ENCODE measurements around the gene CRADD.
A peak's percentile ranks its signal among the peaks of the same experiment; 100 is the strongest.
"Not testable (repeated sequence)": the region's sequence is repeated elsewhere in the genome, so short reads cannot be mapped to it uniquely, and the experiment has no call there.

Gene CRADD

DNA sequence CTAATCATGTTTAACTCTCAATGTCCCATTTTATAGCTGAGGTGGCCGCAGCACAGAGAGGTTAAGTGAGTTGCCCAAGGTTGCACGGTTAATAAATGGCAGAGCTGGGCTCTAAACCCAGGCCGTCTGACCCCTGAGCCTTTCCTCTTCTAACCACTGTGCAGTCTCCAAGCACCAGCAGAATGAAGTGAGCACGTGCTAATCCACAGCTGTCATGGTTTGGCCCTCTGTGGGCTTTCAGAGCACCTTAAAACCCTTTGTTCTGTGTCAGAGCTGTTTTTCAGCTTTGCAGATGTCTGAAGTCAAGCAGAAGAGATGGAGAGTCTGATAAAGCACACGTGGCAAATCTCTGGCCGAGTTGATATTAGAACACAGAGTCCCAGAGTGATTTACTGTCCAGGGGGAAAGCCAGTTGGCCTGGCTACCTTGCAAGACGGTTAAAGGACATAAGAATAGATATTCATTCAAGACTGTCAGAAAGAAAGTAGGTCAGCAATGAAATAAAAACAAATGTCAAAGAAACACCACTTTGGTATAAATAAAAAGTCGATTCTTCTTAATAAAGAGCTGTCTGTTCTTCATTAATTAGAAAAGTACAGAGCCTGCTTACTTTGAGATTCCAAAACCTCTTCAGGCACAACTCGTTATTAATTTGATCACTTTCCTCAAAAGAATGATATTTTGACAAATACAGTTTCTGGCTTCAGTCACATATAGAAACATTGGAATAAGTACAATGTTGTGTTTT lies 107.3 kb downstream of the CRADD start:
- ATAC-seq = peak; percentile 50

DNA sequence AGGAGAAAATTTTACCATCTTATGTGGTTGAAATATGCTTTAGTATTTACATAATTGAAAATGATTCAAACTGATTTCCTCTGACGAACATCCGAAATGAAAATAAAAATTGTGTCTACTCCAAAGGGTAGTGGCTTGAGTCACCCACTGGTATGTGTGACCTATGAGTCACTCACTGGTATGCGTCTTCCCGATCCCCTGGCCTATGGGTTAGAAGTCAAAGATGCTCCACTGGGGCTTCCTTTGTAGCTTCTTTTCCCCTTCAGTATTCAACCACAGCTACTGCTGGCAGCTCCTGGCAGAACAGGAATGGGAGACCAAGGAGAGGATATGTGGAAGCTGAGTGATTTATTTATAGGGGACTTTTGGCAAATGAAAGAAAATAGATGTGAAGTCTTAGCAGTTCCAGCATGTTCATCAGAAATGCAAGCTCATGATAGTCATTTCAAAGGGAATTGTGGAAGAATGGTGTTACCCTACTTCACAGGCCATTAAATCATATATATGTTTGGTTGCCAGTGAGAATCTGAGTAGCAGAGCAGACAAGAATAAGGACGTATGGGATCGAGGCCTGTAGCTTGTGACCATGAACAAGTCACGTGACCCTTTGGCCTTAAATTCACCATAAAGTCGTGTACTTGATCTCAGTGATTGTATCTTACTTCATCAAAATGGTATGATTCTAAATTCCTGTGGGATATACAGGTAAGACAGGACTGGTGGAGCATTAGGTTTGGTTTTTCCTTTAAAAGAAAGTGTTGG lies 108.3 kb downstream of the CRADD start:
- DNase-seq (peak; percentile 53), ATAC-seq (peak; percentile 85)

More for the DNA sequence above, 107.3 kb downstream of the CRADD start:
- peak; percentile 41 for DNase-seq

DNA sequence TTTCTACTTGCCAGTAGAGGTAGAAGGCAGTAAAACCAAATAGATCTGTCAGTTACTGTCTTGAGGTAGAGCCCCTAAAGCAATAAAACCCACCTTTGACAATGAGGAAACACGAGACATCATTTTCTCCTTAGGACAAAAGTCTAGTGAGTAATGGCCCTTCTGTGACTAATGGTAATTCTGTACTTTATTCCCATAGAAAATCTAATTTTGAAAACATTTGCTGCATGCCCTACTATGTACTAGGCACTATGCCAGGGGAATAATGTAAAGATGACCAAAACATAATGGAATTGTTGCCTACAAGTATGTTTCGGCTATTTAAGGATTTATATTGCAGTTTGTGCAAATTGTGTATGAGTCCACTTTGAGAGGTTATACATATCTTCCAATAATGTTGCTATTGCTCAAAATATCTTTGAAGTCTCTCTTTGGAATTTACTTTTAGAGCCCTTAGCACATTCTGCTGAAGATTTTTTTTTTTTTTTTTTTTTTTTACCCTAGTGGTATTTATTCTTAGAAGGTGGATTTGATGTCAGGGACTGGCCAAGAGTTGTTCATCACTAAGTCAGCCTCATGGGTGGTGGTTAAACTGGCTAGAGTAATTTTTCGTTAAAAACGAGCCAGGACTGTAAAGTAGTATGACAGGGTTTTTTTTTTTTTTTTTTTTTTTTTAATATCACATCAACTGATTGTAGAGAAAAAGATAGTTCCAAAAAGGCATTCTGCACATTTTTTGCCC lies 109.7 kb downstream of the CRADD start:
- no peak for DNase-seq
- ATAC-seq = no peak

DNA sequence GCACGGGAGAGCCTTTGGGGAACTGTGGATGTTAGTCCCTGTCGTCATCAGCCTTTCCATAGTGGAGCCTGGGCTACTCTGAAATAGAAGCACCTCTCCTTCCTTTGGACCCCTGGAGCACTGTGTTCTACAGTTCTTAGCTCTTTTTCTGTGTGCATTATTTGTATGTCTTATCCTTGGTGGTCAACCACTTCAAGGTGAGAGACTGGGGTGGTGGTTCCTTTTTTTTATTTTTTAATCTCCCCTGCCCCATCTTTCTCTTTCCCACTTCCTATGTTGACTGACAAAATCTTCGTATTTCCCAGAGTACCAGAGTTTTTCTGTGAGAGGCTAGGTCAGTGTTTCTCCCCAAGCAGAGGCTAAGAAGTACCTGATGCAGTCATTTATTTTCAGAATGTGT lies 111.7 kb downstream of the CRADD start:
- DNase-seq = no peak
- no peak for ATAC-seq

DNA sequence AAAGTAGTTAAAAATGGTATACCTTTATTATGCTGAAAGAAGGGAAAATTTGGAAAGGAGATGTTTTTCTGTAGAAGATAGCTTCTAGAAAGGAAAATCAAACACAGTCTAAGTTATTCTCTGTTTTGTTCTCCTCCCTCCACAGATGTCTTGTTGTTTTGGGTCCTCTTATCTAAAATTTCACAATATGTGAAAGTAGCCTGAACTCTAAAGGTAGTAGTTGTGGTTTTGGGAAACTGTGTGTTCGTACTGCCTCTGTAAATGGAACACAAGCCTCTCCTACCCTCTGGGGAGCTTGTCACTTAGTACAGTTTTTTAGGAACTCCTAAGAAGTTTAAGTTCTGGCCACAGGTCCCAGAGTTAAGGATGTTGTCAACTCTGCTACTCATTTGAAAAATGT lies 112.6 kb downstream of the CRADD start:
- DNase-seq (no peak), ATAC-seq (no peak)

DNA sequence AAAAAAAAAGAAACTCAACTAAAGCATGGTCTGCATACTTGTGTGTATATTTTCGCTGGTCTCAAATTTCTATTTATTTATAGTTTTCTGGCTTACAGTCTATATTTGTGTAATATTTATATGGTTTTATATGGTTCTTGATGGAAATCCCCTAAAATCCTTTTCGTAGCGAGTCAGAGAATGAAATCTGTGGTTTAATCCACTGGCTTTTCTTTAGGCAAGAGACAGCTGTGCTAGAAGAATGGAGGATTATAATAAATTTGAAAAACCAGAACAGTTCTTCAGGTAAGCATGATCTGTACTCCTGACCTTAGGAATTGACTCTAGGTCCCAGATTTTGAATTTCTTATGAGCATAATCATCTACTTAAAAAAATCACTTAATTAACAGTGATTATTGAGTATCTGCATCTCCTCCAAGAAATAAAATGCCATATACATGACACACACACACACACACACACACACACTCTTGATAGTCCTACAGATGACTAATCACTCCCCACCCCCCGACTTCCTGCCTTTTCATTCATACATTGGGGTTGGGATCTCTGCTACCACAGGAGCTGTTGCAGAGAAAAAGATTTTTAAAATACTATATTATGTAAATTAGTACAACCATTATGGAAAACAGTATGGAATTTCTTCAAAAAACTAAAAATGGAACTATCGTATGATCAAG lies 113.4 kb downstream of the CRADD start:
- DNase-seq = peak; percentile 35
- no peak for ATAC-seq

DNA sequence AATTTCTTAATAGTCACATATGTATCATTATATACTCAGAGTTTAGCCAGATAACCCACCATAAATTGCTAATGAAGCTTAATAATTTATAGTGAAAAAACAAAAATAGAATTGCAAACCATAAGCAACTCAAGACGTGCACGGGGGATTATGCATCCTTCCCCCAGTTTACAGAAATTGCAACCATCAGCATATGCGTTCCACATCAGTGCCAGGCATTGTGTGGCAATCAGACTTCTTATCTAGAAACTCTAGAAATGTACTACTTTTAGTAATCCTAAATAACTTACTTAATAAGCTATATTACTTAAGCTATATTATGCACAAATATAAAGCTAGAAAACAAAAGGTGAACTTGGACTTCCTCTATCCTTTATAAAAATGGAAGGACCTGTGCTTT lies 115.8 kb downstream of the CRADD start:
- ATAC-seq (no peak), DNase-seq (no peak)

DNA sequence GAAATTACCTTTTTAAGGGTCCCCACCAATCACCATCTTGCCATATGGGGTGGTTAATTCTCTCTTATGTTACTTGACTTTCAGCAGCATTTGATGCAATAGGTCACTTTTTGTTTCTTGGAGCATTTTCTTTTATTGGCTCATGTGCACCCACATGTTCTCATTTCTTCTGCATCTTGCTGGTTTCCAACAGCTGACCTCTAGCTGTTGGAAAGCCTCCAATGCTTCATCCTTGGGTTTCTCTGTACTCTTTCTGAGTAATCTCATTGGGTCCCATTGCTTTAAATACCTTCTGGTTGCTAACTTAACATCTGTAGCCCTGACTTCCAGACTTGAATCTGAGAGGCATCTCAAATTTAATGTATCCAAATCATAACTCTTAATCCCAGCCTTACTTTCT lies 116.8 kb downstream of the CRADD start:
- ATAC-seq (no peak), DNase-seq (no peak)

DNA sequence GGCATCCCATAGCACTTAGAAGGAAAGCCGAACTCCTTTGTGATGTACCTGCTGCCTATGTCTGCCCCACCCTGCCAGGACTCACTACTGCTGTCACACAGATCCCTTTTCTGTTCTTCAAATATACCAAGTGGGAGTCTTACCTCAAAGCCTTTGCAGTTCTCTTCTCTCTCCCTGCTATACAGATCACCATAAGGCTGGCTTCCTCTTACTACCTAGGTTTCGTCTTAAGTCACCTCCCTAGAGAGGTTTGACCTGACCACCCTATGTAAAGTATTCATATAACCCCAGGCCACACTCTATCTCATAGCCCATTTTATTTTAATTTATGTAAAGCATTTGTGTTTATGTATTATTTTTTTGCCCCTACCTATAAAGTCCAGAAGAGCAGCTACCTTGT lies 117.6 kb downstream of the CRADD start:
- no peak for DNase-seq
- no peak for ATAC-seq

DNA sequence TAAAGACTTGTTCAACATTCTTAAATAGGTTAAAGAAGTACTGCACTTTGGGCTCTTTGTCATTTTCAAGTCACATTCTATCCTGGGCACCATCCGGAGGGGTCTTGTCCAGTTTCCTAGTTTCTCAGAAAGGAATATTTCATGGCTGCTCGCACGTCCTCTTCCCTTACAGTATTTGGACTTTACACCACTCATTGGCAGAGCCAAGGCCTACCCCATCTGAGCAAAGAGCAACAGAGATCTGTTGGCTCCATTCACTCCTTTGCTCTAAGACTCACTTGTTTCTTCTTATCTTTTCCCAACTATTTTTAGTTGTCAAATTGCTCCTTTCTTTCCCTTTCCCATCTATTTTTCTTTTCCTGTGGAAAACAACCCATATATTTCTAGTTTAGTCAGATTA lies 118.2 kb downstream of the CRADD start:
- ATAC-seq (no peak), DNase-seq (no peak)

DNA sequence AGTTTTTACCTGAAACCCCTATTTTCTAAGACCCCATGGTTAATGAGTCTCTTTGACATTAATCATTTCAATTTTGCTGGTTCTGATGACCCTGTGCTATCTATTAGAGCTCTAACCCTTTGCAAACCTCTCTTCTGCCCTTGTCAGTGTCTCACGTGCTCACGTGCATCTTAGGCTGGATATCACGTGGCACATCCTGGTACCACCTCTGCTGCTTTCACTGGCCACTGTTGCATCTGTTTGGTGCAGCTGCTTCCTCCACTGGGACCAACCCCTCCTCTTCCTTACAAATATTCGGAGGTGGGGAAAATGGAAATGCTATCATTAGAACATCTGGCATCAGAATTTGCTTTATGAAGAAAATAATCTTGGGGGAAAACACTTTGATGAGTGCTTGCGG lies 119.6 kb downstream of the CRADD start:
- ATAC-seq (no peak), DNase-seq (no peak)

DNA sequence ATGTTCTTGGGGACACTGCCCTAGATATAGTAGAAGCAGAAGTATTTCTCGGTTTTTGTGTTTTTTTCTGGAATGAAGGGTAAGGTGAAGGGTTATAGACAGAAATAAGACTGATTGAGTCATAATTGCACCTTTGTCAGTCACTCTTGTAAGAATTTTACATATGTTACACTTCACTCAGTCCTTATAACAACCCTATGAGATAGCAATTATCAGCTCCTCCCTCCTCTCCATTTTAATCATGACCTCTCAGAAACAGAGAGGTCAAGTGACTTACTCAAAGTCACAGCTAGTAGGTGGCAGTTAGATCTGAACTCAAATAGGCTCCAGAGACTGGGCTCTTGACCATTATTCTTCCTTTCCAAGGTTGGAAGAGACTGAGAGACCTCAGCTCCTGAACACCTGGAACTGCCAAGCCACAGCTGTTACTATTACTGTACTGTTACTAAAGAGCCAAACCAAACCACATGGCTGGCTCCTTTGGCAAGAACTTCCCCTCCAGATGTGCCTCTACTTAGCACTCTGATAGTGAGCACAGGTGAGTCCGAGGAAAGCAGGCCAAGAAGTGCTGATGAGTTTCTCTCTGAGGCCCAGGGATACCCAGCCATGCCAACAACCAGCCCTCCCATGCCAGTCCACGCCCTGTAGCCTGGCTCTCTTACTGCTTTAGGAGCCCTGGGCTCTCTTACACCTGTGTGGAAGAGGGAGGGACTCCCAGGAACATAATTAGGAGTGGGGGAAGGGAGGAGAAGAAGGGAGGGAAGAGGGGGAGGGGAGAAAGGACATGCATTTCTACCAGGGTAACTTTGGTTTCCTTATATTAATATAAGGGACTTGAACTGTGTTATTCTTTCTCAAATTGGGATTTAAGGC lies 121.3 kb downstream of the CRADD start:
- DNase-seq = no peak
- ATAC-seq = no peak

DNA sequence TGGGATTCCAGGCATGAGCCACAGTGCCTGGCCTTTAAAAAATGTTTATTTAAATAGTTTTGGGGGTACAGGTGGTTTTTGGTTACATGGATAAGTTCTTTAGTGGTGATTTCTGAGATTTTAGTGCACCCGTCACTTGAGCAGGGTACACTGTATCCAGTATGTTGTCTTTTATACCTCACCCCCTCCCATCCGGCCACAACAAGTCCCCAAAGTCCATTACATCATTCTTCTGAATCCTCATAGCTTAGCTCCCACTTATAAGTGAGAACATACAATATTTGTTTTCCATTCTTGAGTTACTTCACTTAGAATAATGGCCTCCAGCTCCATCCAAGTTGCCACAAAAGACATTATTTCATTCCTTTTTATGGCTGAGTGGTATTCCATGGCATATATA lies 124.5 kb downstream of the CRADD start:
- not testable (repeated sequence) for ATAC-seq, DNase-seq

DNA sequence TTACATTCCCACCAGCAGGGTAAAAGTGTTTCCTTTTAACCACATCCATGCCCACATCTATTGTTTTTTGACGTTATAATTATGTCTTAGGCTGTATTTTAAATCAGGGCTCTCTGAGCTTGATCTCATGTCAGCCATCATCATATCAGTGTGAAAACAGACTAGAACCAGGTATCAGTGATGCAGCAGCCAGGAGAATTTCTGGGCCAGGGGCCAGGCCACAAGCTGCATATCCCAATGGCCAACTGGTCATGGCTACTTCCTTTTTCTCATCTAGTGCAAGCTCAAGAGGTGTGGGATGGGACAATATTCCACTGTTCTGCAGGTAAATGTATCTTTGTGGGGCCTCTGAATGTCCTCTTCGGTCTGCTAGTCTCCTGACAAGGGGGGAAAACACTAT lies 125.1 kb downstream of the CRADD start:
- no peak for DNase-seq
- ATAC-seq = no peak

DNA sequence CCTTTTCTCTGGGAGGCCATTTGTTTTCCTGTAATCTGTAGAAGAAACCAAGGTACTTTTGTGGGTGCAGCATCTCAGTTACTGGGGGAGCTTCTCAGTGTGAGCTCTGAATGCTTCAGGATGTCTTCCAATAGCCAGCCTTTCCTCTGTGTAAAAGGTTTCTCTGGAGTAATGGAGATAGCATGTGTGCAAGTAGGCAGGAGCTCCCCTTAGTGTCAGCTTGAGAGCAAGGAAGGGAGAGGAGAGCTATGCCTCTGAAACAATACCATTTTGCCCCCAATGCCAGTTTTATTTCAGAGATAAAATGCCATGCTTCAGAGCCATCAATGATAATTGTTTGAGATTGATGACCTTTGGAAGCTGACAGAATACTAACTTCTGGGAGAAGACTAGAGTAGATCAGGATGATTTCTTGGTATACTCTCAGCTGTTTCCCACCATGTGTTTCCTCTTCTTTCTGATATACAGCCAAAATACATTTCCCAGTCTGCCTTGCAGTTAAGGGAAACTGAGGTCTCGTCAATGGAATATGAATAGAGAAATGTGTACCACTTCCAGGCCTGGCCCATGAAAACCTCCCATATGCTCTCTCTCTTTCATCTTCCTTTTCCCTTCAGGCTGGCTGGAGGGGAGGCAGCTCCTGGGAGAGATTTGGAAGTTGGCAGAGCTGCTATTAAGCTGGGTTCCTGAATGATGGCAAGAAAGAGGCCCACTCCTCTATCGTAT lies 125.7 kb downstream of the CRADD start:
- ATAC-seq = no peak
- DNase-seq = no peak

DNA sequence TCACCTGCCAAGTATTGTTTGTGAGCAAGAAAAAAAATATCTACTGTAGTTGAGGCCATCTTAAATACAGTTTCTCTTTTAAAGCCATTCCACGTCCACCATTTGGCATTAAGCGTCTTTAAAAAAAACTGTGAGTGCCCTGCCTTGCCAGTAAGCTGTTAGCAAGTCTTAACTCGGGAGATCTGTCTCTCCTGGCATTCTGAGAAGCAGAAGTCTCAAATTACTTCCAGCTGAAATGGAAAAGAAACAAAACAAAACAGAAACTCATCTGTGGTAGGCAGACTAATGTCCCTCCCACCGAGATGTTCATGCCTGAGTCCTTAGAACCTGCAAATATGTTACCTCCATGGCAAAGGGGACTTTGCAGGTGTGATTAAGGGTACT lies 126.2 kb downstream of the CRADD start:
- DNase-seq = no peak

DNA sequence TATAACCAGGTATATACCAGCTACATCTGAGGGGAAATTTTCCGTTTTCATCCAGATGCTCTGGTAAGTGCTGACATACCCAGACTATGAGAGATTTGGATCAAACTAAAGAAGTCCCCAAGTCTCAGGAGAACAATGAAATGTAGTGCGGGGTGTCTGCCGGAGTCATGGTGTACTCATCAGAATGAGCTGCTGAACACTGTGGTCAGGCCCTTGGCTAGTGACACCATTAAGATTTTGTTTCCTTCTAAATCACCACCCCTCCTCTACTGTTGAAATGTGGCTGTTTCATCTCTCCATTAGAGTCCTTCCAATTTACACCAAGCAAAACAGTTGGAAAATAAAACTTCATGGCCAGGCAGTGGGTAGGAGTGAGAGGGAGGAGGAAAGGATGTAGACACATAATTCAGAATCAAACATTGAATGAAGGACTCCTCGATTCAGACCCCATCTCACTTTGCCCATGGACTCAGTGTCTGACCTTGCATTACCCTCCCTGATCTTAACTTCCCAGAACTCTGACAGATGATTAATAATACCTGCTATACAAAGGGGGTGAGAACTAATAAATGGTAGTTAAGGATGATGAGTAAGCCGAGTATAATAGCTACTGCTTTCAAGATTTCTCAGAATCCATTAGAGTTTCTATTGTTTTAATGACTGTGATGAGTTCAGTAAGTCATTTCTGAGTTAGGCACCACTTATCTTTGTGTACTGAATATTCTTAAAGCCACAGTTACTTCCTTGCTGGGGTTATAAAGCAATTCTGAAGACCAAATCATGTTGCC lies 127.4 kb downstream of the CRADD start:
- ATAC-seq (peak; percentile 44), DNase-seq (no peak)

More for the DNA sequence above, 126.2 kb downstream of the CRADD start:
- ATAC-seq = no peak

DNA sequence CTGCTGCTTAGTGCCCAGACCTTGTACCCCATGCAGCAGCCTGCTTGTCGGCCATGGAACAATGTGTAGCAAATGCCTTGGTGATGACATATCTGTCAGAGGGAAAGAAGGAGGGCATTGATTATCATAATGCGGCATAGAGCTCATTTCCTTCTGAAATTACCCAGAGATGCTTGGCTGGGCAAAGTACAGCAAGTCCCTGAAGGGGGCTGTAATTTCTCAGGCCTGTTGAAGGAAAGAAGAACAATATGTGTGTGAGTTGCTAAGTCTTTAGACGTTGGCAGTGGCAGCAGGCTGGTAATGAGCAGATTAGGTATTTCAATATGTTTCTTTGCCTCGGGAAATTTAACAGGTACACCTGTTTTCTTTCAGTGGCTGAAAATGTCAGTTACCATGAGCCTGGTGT lies 128.6 kb downstream of the CRADD start:
- ATAC-seq (no peak), DNase-seq (no peak)

DNA sequence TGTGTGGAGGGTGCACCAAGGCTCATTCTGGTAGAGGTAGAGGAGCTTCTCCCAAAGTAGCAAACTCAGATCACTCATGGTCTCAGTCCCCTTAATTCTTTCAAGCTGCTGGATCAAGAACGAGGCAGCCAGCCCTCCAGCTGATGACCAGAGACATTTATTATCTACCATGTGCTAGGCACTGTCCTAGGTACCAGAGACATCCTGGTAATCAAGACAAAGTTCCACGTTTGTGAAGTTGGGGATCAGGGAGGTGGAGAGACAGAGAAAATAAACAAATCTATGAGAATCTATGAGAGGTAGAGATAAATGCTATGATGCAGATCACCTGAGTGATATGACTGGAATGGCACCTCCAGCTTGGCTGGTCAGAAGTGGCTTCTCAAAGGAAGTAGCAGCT lies 130.2 kb downstream of the CRADD start:
- DNase-seq = no peak
- ATAC-seq = no peak
